GM18907 (cell line): ENCODE data around the gene DUSP10.

Source experiments
- ATAC-seq: cut with Tn5 transposase; IDR thresholded peaks from one replicate; pipeline ENCODE4 v1.9.1; 2021; ENCODE audit warnings: mild to moderate bottlenecking, moderate library complexity; ENCODE audit not compliant: unreplicated experiment

Gene DUSP10

DNA sequence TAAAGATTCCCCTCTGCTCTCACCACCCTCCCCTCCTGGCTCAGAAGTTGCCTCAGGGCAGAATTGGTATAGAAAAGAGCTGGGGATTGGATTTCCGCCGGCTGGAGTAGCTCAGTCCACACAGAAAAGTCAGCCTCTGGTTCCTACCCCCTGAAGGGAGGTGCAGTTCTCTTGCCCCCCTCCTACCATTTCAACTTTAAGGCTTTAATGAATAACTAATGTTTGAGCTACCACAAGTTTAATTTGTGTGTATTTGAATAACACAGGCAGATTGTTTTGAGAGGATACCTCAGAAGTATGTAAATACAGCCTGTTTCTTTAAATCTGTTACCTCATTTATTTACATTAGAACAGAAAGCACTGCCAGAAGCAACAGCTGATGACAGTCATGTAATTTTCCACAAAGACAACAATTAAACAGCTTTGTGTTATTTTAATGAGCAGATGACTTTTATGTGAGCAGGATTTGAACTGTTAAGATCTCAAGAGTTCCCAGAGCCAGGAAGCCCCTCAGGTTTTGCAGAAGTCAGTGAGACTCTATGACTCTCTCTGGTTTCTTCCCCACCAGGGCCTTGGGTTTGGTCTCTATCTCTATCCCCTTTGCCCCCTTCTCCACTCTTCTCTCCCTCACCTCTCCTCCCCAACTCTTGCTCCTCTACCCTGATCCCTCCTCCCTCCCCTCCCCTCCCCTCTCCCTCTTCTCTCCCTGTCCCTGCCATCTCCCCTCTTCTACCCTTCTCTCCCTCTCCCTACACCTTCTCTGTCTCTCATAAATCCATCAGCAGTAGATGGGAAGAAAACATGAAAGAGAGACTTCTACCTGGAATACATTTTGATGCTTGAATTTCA, 26.3 kb downstream of the DUSP10 start:
- no peak for ATAC-seq

DNA sequence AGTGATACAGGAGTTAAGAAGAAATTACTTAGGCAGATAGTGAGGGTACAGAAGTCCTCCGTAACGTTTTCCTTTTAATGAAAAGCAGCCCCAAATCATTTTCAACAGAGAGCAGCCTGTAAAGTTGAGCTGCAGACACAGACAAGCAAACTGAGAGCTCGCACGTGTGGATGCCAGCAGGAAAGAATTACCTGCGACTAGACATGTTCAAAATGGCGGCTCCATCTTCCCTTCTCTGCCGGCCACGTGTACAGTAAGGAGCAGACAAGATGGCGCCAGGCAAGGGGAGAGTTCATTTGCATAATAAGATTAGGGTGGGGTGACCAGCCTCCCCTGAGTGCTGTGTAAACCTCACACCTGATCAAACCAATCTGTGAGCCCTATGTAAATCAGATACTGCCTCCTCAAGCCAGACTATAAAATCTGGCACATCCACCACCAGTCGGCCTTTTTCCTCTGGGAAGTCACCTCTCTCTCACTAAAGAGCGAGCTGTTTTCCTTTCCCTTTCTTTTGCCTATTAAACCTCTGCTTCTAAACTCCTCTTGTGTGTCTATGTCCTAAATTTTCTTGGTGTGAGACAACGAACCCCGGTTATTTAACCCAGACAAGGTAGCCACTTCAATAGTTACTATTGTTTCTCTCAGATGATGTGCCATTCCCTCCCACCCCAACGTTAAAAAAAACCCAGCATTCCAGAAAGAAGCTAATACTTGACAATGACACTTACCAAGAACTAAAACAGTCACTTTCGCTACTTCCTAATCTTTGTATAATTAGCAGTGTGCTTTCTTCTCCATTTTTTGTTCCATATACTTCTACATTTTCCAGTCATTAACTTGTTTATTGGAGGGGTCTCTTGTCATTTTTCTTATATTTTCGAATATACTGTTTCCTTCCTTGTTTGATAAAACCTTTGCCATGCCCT, 27.4 kb downstream of the DUSP10 start:
- no peak for ATAC-seq

DNA sequence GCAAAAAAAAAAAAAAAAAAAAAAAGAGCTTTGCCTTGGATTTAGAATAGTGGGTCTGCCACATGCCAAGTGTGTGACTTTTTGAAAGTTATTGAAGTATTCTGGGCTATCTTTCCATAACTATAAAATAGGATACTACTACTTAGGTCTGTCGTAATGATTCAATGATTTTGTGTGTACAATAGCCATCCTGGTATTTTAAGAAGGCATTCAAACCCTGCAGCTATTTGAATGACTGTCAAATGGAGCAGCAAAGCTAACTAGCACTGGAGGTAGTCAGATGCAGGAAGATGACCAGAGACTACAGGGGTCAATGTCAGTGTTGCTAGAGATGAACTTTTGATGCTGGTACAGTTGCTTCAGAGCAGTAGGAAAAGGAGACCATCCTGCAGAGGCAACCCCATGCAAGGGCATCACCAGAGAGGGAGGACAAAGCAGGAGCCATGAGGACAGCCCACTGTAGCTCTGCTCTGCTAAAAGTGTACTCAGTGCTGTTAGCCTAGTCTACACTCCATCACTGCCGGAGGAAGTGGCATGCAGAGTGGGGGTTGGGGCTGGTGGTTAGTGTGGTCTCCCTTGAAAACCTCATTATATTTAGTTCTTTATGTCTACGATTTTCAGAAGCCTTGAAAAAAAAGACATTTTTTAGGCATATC, 29.0 kb downstream of the DUSP10 start:
- ATAC-seq: peak; percentile 65

DNA sequence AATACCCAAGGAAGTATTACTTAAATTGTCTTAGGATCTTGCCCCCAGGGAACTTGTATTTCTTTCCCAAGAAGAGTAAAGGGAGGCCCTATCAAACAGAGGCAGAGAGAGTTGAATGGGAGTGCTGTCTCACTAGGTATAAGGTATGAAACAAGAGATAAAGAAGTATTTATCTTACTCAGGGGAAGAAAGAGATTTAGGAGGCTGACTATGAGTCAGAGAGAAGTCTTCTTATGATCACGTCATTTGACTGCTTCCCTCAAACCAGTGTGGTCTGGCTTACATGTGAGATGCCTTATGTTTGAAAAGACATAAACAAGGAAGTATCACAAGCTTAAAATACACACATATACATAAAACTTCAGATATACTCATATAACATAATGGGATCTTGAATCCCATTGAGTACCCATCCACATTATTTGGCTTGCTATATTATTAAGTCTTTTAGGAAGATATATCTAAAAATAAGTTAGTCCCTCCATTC, 29.6 kb downstream of the DUSP10 start:
- peak; percentile 41 for ATAC-seq

DNA sequence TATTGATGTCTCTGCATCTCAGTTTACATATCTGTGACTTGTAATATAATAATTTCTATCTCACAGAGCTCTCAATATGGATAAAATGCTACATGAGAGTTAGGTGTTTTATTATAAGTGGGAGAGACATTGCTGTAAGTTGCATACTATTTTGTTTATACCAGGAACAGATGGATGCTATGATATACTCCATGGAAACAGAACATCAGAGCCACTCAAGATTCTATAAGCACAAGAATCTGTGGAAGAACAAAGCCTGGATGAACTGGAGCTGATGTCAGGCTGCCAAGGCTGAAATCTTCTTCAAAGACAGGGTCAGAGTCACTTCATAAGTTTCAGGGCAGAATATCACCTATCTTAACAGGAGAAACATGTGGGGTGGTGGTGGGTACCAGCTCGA, 30.2 kb downstream of the DUSP10 start:
- ATAC-seq: no peak

DNA sequence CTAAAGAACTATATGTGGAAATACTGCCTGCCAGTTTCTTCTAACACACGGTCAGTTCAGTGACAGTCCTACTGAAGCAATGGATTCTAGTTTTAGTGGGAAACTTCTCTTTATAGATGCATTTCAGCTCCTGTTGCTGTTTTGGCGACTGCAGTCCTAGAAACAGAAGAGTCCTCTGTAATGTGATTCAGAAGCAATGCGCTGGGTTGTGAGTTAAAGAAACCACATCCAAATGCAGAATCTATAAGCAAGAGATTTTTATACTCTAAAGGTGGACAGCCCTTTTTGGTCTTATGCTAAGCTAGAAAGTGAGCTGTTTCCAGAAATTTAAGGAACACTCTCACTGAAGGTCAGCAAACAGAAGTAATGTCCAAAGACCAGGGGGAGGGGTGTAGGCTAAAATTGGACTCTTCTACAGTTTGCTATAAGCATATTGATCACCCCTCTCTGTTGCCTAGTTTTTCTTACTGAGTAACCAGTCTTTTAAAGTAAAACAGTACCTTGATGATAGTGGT, 30.8 kb downstream of the DUSP10 start:
- no peak for ATAC-seq

DNA sequence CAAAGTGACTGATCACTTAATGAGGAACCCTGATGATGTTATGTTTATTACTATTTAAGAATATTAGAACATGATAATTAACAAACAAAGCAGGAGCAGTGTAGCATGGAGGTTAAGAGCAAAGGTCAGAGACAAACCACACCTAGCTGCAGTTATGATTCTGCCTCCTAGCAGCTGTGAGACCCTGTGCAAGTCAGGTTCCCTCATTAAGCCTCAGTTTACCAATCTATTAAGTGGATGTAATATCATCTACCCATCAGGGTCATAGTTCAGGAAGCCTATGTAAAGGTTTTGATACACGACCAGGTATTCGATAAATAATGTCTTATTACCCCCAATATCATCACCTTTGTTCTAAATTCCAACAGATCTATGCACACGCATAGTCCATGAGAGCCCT, 32.0 kb downstream of the DUSP10 start:
- ATAC-seq: no peak

DNA sequence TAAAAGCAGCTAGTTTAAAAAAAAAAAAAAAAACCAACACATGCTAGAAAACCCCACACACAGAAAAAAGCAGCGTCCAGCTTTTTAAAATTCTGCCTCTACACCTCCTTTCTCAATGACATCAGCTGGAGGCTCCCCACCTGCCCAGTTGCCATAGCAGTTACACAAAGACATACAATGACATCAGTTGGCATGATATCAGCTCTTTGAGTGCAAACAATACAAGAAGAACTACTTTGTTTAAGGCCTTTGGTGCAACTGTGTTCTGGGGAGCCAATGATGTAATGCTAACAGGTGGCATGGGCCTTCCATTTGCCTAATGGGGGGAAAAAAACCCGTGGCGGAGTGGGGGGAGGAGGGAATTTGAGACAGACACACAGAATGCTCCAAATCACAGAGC, 32.9 kb downstream of the DUSP10 start:
- ATAC-seq: peak; percentile 39

DNA sequence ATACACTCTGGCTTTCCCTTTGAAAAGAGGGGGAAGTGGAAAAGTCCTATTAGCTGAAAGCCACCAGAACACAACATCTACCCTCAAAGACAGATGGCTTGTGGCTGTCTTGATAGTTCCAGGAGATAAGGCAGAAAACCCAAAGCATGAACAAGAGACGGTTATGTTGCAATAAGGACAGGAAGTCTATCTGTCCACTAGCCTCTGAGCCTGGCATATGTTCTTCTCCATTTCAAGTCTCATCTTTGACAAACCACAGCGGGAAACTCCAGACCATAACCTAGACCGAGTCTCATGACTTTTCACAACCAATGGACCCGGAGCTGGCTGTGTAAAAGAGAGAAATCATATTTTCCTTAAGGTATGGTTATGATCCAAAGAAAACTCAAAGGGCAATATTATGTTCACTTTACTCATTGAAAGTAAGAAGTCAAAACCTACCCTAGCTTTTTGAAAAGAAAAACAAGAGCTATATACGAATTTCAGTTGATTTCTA, 33.8 kb downstream of the DUSP10 start:
- peak; percentile 81 for ATAC-seq

DNA sequence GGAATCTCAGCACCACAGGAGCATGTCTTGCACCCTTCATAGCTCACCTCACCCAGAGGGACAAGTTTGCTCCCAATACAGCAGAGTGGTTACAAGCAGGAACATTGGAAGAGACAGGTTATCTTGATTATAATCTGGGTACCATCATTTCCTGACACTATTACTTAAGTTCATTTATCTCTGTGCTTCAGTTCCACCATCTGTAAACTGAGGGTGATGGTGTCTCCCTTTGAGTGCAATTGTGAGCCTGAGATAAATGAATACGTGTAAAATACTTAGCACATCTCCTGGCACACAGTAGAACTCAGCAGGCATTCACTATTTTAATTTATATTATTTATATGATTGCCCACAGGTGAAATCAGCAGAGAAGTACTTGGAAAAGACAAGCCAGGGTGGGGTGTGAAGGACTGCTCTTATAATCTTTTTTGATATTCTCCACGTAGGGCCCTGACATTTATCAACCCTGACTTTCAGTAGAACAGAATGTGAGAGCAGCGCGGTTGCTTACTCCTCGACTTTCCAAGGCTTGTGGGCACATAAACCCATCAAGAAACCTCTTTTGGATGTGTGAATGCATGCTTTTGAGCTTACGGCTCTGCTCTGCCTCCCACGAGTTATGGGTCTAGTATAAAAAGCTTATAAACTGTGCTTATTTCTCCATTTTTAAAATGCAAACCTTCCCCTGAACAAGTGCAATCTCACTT, 34.9 kb downstream of the DUSP10 start:
- ATAC-seq: no peak

DNA sequence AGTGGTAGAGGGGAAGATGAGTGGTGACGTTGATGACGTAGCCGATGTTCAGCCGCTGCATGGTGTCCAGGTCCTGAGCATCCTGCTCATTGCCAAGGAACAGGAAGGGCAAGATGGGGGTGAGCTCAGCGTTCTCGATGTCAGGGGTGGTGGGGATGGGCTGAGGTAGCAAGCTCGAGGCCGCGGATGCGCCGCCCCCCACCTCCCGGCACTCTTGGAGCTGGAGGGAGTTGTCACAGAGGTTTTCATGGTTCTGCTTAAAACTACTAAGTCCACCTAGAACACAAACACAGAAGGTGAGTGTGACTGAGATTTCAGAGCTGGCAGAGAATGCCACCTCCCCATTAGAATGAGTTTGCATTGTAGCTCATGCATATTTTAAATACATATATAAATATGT, 35.7 kb downstream of the DUSP10 start:
- ATAC-seq: no peak

DNA sequence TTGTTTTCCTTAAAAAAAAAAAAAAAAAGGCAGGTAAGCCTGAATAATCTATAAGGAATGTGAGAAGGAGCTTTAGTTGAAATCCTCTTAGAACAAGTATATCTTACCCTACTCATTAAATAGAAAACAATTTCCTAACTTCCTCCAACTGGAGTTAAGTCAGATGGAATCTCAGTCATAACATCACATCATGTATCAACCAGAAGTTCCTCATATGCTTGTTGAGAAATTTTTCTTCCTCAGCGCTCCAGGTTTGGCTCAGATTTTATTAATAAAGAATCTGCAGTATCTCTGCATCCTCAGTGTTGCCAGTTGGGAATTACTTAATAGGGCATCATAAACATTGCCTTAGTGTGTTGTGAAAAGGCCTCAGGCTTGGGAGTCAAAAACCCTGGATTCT, 37.6 kb downstream of the DUSP10 start:
- ATAC-seq: no peak

DNA sequence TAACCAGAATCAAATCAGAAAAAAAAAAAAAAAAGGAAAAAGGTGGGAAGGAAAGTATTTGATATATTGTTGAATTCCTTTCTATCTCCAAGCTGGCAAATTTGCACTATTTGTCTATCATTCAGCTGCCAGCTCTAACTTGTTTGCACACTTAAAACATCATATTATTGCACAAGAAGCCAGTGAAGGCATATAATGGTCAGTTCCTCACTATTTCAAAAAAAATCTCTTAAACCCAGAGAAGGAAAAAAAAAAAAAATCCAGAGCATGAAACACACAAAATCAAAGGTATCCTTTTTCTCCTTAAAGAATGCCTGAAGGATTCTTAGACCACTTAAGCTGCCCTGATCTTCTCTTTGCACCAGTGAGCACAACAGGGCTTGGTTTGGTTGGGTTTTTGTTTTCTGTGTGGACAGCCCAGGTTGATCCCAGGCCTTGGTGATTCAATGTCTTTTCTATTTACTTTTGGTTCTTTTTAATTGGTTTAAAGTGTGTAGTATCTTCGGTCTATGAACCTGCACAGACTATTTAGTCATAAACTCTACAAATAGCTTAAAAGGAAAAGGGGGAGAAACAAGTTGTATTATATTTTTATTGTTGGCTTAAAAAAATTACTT, 40.2 kb downstream of the DUSP10 start:
- no peak for ATAC-seq

DNA sequence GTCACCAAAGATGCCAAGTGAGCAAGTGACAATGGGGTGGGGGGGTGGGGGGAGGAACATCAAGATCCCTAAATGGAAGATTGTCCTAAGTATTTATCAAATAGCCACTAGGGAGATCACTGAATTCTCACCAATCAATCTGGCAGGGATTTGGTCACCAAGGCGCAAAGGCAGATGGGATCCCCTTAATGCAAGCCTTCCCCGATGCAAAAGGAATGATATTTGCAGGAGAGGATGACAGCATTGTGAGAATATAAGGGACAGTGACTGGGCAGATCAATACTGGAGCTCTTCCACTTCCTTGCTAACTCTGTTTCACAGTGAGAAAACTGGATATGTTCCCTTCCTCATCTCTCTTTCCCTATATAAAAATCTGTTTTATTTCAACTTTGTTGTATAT, 40.9 kb downstream of the DUSP10 start:
- no peak for ATAC-seq

DNA sequence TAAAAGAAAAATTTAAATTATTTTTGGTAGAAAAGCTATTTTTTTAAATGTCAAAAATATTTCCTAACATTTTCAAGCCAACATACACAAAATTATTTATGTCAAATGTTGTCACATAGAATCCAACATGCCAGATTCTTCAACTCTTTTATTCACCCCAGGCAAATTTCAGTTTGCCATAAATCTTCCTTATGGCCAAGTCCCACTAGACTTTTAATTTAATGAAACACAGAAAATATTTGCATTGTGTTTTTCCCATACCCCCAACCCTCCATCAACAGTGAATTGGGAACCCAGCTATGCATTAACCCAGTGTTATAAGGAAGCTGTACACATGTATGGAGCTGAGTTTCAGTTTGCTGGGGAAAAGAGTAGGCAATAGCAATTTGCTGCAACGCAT, 41.4 kb downstream of the DUSP10 start:
- no peak for ATAC-seq

DNA sequence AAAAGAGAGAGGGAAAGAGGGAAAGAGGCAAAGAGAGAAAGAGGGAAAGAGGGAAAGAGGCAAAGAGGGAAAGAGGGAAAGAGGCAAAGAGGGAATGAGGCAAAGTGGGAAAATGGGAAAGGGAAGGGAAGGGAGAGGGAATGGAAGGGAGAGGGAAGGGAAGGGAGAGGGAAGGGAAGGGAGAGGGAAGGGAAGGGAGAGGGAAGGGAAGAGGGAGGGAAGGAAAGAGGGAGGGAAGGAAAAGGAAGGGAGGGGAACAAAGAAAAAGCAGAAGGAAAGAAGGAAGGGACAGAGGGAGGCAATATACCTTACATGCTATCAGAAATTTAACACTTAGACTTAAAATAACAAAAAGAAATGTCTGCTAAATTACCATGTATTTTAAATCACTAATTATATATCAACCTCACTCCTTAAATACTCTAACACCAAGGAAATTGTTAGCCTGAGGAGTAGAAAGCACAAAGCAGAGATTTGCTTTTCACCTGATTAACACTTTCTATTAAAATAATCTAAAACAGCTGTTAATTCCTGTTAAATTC, 41.8 kb downstream of the DUSP10 start:
- no peak for ATAC-seq

DNA sequence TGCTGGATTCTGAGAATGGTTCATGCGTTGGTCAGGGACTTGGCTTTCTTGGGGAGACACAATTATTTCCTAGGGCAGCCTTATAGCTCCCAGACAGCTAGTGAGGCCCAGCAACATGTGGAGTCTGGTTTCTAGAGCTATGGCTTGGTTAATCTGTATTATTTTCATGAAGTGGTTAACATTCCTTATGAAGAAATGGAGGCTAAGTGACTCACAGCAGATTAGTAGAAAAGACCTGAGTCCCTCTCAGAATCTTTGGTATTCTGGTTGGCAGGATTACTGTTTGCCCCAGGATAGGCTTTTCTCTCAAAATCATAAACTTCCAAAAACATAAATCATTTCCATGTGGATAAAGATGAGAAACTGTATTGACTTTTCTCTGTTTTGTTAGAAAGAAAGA, 42.3 kb downstream of the DUSP10 start:
- ATAC-seq: no peak

DNA sequence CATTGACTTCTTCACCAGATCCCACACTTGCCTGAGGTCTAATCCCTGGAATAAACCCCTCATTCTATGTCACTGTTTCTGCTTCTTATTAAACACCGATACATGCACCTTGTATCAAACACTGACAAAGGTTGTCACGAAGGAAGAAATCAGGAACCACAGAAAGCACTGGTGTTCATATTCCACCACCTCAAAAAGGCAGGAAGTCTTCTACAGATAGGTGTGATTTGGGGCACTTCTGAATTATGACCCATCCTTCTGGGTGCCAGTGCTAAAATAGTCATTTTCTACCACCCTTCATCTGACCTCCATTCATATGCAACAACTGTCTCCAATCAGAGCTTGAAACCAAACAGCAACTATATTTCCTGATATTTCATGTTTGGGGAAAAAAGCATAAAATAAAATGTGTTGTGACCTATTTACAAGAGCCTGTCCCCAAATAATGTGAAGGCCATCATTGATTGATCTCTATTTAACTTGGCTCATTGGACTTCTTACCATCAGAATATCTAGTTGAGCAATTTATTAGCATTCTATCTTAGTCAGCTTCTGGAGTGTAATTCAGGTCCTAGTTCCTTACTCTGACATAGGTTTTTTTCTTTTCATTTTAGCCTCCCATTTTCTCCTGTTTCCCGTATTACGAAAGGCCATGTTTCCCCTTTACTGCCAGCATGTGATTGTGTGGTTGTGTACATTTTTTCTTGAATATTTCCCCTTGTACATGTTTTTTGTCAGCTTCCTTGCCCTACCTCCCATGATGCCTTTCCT, 43.1 kb downstream of the DUSP10 start:
- no peak for ATAC-seq

DNA sequence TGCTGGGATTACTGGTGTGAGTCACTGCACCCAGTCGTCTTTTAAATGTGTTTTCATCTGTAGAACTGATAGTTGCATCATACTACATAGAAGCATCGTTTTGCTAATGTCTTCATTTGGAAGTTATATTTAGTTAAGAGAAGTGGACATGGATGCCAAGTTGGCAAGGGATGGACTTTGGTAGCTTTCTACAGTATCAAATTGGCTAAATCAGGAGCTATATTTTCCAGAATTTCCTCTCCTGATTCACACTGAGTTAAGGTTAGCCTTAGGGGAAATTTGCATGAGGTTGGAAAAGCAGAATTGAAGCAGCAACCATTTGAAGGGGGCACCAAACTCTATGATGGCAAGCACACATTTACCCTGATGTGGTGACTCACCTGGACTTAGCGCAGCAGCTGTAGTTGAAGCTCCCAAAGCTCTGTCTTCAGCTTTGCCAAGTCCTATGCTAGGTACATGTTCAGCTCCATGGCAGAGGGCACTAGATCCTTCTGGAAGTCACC, 43.9 kb downstream of the DUSP10 start:
- ATAC-seq: no peak
